Measurements from ENCODE around the gene NFKB1. TPM values are rescaled to one million over a fixed set of nuclear protein-coding genes. Genes with fewer than 3 reads are reported as not detected.

Gene NFKB1
- polyA plus RNA-seq, 12 donors, result 16.6 to 26.2 (median 20.1) TPM; not detected in 1

DNA sequence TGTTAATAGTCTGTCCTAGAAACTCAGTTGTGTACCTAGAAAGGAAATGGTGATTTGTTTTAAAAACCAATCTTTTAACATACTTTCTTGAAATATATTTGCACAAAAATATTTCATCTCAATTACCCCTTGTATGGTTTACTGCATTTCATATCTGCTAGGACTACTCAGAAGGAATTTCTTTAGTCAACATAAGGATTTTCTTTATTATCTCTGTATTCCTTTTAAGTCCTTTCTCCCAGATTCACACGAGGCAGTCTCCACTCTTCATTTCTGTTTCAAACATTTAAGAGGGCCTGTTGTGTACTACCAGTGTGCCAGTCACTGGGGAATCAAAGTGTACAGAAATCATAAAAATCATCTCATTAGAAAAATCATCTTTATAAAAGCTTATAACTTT is 28.8 kb downstream of the NFKB1 start:
- no peak for DNase-seq

DNA sequence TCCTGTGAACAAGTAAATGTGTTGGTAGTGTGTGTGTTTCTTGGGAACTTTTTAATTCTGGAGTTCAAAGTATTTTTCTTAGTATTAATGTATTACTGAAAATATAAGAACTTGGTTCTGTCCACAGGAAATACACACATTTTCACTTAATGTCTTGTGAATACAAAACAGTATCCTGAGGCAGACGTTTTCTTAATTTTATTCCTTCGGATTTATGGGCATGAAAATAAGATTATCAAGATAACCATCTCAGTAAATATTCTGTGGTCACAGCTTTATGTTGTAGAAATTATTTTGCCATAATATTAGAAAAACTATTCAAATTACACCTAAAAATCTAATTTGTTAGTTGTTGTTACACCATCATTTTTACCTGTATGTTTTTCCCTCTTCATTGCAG is 29.8 kb downstream of the NFKB1 start:
- no peak for DNase-seq

DNA sequence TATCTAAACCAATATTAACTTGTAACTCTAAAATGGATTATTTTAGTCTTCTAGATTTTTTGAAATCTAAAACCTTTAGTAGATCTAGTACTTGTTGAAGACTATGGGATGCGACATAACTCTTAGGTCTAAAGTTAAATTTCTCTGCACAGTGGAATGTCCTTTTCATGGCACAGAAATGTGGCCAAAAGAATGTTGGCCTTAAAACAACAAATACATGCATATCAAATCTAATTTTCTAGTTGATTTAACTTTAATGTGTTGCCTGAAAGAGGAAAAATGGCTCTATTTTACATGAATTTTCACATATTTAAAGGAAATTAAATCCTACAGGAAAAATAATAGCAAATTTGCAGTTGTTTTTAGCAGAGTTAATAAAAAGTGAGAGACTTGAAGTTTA is 30.3 kb downstream of the NFKB1 start:
- DNase-seq, result no peak

DNA sequence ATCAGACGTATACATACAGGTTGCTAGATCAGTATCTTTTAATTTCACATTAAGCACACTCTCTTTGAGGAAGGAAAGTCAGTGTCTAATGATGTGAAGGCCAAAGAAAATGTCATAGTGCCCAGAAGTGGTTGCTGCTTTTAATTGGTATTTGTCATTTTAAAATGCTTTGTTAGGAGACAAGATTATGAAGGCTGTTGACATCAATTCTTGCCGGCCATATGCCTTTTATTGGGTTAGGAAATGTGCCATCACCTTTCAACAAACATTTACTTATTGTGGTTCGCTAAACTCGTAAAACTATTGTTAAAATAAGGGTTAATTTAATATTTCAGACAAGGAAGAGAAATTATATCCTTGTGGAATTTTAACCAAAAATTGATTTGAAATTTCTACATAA is 32.2 kb downstream of the NFKB1 start:
- DNase-seq, result no peak

DNA sequence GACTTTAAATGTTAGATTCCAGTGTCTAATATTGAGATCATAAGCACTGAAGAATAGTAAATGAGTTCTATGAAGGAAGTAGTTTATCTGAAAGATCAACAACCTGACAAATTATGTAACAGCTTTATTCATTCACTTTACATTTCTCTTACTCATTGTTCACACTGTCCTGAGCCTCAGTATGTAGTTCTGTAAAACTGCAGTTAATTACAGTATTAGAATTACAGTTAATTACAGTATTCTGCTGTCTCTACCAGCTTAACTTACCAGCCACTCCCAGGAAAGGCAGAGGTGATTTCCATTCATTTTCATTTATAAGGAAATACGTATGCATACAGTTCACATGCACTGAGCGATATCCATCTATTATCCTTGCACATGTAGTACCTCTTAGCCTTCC is 32.7 kb downstream of the NFKB1 start:
- no peak for DNase-seq

DNA sequence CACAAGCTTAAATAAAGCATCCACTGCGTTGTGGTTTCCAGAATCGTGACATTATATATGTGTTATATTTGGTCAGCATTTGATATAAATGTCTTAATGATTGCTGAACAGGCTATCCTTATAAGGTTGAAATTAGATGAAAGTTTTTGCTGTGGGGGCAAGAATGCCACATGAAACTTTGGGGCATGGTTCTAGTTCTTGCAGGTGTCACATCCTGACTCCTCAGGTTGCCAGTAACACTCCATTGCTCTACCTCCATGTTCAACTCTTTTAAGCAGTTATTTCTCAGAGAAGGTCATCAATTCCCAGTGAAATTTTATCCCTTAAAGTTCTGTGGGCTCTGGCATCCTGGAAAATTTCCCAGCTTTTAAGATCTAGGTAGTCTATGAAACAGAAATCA is 33.7 kb downstream of the NFKB1 start:
- DNase-seq, result no peak

DNA sequence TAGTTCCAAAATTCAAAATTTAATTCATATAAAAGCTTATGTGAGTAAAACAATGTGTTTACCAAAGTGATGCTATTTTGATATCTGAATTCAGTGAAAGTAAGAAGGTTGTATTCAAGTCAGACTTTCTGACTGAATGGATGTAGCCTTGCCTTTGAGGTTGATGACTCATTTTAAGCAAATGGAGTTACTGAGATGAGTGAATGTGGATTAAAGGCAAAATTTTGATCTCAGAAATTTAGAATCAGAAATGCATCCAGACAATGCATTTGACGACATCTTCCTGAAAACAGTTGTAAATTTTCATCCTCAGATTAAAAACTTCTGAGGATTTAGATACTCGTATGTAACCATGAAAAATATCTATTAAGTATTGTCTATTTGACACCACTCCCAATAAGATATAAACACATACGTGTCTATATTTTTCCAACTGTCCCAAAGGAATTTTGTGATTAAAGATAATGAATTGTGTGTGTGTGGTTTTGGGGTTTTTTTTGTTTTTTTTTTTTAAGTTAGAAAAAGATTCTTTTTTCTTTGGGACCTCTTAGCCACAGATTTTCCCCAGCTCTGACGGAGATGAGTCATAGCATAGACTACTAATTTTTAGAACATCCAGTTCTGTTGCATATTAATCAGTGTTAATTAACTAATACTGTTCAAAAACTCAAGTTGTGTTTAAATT is 34.4 kb downstream of the NFKB1 start:
- DNase-seq, result no peak

DNA sequence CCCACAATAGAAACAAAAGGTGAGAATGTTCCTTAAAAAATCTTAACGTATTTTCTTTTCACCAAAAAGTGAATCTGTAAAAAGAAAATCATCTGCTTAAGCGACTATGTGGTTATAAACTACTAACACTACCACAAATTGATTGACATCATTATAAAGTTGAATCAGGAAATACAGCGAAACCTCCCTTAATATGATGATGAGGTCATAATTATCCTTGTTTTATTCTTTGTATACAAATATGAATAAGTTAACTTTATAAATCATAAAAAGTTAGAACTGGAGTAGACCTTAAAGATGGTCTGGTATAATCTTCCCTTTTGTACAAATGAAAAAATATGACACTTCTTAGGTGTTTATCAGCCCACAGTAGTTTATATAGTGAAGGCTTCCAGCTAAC is 35.6 kb downstream of the NFKB1 start:
- no peak for DNase-seq

DNA sequence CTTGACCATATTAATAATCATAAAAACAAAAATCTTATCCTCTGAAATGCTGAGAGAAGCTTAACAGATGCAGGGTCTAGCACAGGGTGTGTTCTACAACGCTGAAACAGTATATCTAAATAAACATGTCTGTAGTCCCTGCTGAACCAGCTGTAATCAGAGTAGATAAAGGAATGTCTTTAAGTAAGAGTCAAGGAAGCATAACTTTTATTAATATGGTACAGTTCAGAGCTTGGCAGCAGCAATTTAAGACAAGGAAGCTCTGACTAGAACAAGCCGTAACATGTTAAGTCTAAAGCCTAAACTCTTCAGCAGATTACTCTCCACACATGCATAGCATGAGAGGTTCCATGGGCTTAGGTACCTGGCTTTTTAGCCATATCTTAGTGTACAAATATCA is 36.1 kb downstream of the NFKB1 start:
- no peak for DNase-seq

DNA sequence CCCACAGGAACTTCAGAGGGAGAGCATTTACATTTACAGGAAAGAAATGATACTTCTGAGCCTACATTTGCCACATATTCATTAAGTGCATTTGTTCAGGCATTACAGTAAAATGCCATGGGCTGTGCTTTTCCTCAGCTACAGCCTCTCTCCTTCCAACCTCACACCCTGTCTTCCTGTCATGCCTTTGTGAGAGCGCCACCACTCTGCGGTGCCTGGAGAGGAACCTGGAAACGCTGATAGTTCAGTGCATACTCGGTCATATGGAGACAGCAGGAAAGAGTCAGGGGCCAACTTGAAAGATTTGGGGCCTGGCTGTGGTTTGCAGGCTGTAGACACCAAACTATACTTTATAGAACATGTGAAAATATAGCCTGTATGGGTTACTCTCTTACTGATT is 40.5 kb downstream of the NFKB1 start:
- DNase-seq, result no peak

DNA sequence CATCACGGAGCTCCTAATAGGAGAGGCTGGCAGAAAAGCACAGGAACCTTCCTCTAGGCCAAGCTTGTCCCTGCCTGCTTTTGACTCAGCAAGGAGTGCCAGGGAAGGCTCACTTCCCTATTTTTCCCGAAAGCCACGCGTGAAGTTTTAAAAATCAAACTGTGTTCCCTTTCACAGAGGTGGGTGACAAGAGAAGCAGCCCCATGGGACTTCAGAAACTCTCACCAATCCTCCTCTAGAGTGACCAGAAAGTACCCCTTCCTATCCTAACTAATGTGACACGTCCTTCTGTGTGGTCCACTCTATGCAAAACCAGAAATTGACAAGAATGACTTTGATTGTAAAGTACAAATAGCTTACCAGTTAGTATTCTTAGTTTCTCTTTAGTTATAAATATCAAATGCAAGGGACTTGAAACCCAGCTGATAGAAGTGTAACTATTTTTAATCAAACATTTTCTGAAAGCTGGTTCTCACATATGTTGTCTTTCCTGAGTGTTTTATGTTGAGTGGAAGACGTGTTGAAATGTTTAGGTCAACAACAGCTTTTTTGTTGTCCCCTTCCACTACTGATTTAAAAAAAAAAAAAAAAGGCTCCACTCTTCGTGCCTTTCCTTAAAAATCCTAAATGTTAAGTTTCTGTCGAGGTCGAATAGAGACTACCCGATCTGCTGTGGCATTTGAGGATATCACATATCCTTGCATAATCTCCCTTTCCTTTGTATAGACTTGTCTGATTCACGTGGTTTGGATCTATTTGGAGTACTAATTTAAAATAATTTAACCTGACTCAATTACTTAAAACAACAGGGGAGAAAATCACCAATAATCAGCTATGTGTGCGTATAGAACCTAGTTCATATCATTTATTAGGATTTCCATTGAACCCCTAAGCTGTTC is 42.1 kb downstream of the NFKB1 start:
- no peak for DNase-seq

DNA sequence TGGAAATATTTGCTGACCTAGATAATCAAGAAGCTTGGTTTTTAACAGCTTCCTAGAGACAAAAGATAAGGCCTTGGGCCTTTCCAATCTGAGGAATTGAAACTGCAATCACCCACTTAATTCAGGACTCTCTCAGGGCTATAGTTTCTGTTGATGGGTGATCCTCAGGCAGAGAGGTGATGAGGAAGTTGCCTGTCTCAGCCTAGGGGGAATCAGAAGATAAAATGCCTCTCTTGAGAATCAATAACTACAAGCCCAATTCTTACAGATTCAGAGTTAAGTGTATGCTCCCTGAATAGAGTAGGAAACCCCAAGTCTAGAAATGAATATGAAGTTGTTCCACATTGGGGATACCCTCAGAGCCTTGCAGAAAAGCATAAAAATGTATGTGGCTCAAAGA is 45.5 kb downstream of the NFKB1 start:
- DNase-seq, result no peak

DNA sequence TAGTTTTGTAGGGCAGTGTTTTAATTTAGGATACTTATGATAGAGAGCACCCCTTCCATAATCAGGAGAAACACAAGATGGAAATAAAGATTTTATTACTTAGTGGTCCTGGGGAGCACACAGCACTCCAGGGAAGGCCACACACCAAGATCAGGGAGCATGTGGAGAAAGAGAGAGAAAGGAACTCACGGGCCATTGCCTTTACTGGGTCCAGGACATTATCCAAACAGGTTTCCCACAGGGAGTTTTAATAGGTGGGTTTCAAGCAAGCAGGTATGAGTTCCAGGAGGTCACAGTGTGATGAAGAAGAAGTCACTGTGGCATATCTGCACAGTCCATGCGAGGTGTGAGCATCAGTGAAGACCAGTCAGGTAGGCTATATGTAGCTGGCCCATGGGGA is 46.8 kb downstream of the NFKB1 start:
- no peak for DNase-seq

DNA sequence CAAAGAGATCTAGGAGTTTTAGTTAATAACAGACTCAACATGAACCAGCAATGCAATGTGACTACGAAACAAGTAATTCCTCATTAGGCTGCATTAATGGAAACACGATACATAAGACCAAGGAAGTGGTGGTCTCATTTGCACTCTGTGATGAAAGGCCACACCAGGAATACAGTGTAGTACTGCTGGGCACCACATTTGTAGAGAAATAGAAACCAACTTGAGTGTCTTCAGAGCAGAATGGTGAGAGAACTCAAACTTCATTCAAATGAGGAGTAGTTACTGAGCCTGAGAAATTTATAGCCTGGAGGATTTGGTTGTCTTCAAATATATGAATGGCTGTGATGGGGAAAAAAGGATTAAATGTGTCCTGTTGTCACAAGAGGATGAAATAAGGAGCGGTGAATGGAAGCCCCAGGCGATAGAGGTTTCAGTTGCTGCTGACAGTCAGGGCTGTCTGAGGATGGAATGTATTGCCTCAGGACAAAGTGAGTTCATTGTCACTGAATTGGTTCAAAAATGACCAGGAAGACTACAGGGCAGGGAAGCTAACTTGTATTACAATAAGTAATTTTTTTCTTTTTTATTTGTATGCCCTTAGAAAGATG is 50.9 kb downstream of the NFKB1 start:
- DNase-seq, result no peak

DNA sequence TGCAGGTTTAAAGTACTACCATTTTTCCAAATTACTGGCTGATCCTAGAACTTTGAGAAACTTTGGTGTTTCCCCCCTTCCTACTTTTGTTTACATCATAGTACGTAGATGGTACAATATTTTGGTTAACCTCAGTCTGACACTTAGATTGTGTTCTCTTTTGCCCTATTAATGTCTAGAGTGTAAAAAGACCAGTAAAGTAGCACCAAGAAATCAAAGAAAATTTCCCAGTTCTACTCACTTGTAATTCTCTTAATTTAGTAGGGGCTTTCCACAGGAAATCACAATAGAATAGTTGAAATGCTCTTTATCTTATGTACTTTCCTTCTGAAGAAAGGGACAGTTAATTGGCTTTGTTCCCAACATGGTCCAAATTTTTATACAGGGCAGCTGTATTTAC is 51.6 kb downstream of the NFKB1 start:
- no peak for DNase-seq

DNA sequence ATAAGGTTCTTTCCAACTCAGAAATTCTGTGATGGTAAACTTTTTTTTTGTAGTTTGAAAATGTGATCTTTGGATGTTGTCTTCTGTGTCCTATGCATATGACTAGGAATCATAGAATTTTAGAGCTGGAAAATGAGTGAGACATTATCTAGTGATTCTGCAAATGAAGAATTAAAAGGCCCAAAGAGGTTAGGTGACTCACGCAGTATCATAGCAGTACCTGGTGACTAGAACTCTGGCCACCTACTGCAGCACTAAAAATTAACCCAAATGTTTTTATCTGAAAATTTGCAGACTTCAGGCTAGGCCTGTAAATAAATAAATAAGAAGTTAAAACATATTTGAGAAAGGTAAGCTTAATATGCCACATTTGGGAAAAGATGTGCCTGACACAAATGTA is 52.8 kb downstream of the NFKB1 start:
- DNase-seq, result no peak

DNA sequence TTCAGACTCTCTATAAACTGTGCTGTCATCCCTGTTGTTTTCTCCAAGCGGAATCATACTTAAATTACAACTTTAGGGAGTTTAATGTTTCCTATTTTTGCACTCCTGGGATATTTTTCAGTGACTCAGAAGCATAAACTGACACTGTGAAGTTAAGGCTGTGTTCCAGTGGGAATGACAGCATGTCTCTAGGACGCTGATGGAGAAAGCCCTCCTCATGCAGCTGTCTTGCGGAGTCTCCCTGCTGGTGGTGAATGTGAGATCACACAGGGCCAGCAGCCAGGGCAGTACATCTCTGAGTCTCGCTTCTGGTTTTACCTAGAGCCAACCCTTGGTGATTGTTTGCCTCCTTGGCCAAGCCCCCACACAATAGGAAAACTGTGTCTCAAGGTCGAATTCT is 53.3 kb downstream of the NFKB1 start:
- peak; percentile 59 for DNase-seq

DNA sequence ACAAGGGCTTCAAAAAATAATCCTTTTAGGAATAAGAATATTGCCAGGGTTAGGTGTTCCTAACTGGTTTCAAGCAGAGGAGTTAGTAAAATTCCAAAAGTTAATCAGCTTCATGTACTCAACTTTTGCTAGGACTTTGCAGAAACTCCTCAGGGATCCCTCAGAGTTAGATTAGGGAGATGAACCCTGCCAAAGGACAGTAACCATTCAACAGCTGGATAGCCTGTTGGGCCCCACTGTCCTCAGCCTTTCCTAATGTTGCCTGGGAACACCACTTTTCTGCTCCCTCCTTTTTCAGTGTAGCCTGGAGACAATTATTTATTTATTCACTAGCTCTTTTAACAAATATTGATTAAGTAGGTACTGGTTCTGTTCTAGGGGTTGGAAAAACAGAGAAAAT is 53.8 kb downstream of the NFKB1 start:
- DNase-seq, result peak; percentile 15

DNA sequence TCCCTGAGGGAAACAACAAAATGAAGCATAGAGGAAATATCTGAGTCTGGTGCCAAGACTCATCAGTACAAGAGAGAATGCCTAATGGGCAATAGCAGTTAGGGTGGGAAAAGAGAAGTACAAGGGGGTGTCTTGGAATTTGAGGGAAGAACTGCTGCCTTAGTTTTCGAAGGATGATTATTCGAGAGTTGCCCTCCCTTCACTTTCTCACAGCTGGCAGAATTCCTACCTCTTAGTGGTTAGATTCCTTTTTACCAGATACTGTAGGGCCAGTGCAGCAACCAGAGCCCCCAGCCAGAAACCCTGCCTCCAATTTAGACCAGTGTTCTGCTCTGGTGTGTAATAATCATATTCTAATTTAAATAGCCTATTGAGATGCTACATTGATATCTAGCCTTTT is 56.5 kb downstream of the NFKB1 start:
- no peak for DNase-seq

DNA sequence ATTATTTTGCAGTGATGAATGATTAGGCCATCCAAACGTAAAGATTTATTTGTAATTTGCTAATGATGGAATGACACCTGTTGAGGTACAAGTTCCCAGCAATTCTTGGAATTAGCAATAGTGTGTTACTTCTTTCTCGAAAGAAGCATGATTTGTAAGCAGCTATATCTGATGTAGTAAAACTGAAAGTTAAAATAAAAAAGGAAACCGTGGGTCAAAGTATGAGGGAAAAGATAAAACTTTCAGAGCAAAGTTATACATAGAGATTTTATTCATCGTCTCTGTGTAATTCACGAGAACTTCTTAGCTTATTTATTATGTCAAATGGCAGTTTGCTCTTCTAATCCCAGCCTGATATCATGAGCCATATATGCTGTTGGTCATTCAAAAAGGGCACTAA is 59.0 kb downstream of the NFKB1 start:
- DNase-seq, result no peak

DNA sequence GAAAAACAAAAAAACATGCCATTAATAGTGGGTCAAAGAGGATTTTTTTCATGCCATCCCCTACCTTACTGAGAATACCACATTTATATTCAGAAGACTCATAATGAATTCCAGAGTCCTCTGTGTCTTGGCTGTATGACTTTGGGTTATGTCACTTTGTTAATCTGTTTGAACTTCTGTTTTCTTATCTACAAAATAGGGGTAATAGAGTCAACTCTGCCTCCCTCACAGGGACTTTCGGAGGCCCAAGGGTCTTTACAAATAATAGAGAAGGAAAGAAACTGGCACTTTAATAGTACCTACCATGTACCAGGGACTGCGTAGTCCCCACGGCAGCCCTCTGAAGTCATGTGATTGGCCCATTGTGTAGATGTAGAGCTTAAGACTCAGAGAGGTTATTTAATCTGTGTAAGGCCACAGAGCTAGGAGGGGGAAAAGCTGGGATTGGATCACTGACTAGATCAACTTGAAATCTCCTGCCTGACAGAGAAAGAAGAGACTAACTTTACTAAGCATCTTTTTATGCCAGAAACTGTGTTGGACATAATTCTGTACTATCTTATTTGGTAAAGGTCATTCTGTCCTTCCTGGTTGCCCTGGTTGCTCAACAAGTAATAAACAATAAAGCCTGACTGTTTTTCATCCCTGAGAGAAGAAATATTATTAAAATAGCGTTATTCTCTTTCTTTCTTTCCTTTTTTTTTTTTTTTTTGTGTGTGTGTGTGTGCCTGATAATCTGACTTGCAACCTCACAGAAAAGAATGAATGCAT is 59.6 kb downstream of the NFKB1 start:
- no peak for DNase-seq

DNA sequence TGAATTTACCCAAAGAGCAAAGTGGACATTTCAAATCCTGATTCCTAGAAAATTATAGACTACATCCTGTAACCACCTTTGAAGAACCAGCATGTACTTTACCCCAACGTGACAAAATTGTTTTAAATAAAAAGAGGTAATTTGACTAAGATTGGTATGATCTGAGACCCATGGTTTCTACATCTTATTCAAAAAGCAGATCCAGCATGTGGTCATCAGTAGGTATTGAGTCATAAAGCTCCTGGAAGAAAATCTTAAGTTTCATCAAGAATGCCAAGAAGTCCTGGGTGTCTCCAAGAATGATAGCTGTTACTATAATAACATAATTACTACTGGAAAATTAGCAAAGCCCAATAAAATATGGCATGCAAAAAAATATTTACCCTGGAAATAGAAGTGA is 61.8 kb downstream of the NFKB1 start:
- no peak for DNase-seq

Data from muscle of arm (tissue), 12 donors.